CD4-positive, alpha-beta T cell treated with Interleukin-17A for 4 hours (primary cell): ENCODE data around the gene ITGAL.

ENCODE experiments used
- DNase-seq: peaks from one replicate; pipeline ENCODE4 v3.0.0-alpha.2; 2020; ENCODE audit warnings: mixed read lengths

The ITGAL gene

GRCh38 chr16:30493941-30494488 is 21.5 kb downstream of the ITGAL start:
- DNase-seq: no peak

DNA sequence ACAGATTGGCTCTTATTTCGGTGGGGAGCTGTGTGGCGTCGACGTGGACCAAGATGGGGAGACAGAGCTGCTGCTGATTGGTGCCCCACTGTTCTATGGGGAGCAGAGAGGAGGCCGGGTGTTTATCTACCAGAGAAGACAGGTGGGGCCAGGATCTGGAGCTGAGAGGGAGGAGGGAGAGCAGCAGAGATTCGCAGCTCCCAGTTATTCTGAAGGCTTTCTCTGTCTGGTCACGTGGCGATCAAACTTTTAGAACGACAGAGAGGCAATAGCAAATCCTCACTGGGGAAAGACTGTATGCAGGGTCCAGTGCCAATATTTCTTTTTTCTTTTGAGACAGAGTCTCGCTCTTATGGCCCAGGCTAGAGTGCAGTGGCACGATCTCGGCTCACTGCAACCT is 22.2 kb downstream of the ITGAL start:
- no peak for DNase-seq

GRCh38 chr16:30499284-30499683 is 26.7 kb downstream of the ITGAL start:
- DNase-seq: no peak

DNA sequence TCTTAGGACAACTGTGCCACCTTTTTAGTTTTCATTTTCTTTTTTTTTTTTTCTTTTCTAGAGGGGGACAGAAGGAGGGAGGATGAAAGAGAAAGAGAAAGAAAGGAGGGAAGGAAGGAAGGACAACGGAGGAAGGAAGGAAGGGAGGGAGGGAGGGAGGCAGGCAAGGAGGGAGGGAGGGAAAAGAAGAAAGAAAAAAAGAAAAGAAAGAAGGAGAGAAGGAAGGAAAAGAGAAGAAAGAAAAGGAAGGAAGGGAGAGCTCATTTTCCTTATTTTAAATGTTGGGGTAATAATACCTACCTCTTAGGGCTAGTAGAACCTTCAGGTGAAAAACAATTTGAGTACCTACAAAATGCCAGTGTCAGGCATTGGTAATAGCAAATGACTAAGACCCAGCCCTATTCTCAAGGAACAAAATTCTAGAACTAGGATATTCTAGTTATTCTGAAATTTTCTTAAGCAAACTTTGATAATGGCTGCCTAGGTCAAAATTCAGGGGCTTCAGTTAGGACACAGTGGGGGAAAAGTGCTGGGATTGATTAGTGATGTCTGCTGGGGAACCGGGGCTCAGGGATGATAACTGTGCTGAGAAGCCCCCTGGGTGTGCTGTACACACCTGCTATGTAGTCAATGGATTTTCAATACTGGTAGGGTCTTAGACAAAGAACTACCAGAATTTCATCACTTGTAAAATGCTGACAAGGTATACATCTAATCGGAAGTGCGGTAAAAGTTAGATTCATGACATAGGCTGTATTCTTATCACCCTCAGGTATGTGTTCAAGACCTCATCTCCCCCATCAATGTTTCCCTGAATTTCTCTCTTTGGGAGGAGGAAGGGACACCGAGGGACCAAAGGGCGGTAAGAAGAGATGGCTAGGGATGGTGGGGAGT is 31.1 kb downstream of the ITGAL start:
- DNase-seq: no peak

DNA sequence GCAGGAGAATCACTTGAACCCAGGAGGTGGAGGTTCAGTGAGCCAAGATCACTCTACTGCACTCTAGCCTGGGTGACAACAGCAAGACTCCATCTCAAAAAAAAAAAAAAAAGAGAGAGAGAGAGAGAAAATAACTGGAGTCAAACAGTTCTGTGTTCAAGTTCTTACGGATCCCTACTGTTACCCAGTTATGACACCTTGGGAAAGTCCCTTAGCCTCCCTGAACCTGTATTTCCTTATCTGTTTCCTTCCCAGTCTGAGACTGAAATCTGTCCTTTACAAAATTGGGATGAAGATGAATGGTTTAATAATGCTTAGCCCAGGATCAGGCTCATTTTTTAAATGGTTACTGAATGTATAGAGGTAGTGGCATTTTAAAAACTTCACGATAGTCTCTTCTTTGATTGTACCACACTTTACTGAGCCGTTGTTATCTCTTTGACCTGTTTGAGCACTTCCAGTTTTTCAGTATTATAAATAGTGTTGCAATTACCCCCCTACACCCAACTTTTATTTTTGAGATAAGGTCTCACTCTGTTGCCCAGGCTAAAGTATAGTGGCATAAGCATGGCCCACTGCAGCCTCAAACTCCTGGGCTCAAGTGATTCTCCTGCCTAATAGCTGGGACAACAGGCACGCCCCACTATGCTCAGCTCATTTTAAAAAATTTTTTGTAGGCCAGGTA is 36.7 kb downstream of the ITGAL start:
- DNase-seq: no peak

DNA sequence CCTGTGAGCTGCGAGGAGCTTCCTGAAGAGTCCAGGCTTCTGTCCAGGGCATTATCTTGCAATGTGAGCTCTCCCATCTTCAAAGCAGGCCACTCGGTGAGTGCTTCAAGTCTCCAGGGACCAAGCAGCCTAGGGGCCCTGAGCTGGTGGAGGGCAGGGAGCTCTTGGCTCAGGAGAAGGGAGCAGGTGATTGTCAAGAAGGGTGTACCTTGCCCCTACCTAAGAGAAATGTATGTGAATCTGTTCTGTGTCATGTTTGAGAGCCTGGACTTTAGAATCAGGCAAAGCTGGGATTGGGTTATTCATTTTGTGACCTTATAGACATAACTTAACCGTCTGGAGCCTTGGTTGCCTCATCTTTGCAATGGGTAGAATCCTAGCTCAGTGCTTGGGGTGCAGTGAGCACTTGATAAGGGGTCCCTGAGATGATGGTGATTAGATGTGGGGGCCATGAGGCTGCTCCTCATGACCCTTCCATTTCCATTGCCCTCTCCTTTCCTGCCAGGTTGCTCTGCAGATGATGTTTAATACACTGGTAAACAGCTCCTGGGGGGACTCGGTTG is 37.9 kb downstream of the ITGAL start:
- DNase-seq: no peak

GRCh38 chr16:30511509-30511908 is 39.0 kb downstream of the ITGAL start:
- no peak for DNase-seq

DNA sequence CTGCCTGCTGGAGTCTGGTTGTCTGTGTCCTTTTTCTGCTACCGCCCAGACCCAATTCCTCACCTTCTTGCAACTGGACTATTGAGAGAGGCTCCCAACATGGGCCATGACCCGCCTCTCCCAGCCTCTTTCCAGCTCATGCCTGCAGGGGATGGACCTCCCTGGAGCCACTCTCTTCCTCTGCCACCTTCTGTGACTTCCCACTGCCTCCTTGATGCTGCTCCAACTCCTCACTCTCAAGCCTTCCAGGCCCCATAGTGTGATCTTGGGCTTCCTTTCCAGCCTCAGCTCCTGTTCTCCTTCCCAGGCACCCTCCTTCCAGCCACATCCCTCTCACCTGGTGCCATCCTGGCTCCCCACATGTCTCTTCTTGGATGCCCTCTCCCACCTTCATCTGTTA is 42.7 kb downstream of the ITGAL start:
- no peak for DNase-seq

DNA sequence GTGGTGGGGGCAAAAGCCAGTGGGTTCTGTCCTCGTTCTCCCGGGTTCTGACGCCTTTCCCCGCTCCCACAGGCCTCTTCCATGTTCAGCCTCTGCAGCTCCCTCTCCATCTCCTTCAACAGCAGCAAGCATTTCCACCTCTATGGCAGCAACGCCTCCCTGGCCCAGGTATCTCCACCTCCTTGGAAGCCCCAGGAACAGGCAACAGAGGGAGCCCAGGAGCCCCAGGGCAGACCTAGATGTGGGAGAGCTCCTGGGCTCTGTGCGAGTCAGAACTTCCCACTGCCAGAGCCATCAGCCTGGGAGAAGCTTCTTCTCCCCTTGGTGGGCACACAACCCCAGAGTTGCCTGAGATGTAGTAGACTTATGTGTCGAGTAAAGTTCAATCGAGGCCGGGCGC is 46.0 kb downstream of the ITGAL start:
- DNase-seq: no peak

GRCh38 chr16:30519120-30520049 is 46.8 kb downstream of the ITGAL start:
- DNase-seq: no peak

- no peak for DNase-seq
Measured at GRCh38 chr16:30521476-30521872, 48.9 kb downstream of the ITGAL start.

- DNase-seq: no peak
Measured at GRCh38 chr16:30521873-30522641, 49.5 kb downstream of the ITGAL start.

DNA sequence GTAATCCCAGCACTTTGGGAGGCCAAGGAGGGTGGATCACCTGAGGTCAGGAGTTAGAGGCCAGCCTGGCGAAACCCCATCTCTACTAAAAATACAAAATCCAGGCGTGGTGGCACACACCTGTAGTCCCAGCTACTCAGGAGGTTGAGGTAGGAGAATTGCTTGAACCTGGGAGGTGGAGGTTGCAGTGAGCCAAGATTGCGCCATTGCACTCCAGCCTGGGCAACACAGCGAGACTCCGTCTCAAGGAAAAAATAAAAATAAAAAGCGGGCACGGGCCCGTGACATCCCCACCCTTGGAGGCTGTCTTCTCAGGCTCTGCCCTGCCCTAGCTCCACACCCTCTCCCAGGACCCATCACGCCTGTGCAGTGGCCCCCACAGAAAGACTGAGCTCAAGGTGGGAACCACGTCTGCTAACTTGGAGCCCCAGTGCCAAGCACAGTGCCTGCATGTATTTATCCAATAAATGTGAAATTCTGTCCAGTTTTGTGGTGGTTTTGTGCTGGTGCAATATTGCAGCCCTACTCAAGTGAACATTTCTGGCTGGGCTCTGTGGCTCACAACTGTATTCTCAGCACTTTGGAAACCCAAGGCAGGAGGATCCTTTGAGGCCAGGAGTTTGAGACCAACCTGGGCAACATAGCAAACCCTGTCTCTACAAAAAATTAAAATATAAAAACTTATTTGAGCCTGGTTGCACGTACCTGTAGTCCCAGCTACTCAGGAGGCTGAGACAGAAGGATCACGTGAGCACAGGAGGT is 50.3 kb downstream of the ITGAL start:
- DNase-seq: peak; percentile 23

GRCh38 chr16:30523768-30524574 is 51.4 kb downstream of the ITGAL start:
- no peak for DNase-seq

GRCh38 chr16:30524575-30525568 is 52.3 kb downstream of the ITGAL start:
- no peak for DNase-seq

DNA sequence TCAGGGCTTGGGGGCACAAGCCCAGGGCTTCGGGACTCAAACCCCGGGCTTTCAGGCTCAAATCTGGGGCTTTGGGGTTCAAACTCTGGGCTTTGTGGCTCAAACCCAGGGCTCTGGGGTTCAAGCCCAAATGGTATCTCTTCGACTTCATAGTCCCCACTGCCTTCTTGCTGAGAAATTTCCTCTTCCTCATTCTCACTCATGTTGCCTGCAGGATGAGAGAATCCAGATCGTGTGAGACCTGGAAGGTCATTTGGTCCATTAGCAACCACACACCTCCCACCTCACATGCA is 53.2 kb downstream of the ITGAL start:
- DNase-seq: no peak

DNA sequence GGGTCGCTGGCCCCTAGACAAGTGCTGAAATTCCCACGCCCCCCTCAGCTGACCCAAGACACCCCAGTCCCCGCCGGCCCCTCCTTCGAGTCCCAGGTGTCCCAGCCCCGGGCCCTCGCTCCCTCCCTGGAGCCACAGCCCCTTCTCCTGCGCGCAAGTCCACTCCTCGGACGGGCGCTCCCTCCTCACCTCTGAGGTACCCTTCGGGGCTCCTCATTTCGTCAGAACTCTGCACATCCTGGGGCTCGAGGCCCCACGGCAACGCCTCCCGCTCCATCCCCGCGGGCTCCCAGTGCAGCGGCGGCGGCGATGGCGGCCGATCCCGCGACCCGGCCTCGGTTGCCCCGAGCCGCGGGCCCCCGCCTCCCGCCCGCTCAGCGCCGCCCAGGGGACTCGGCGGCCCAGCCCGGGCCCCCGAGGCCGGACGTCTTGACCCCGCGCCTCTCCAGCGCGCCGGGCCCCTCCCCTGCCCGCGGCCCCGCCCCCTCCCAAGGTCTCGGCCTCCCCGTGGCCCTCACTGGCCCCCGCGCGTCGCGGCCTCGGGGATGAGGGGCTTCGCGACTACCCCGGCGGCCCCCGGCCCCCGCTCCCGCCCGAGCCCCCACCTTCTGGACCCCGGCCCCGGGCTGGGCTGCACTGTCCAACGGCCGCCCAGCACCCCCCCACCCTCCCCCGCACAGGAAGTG is 53.7 kb downstream of the ITGAL start, which contains the start of gene ZNF768:
TSS of gene ZNF768 (minus strand) at position 430 of the 686 bp plus-strand sequence. CDS start at position 277, 153 bp downstream.
- peak; percentile 42 for DNase-seq
